Transverse colon (tissue), 4 donors: Measurements from ENCODE around the gene MYBL2. TPM values are rescaled to one million over a fixed set of nuclear protein-coding genes. Genes with fewer than 3 reads are reported as not detected.

Experiments
- DNase-seq: peaks from one replicate; pipeline ENCODE4 v3.0.0-alpha.2; 2019
- H3K27ac ChIP-seq, 4 donors: fragments of 200-600 bp; sonication (generic); 2 replicates each; pipeline ENCODE4 v1.5.1; 2016 to 2018; ENCODE audit warnings: inconsistent platforms in 4 of 4
- H3K27me3 ChIP-seq: fragments of 200-600 bp; sonication (generic); 2 replicates; pipeline ENCODE4 v1.5.1; 2017; ENCODE audit warnings: inconsistent platforms
- H3K36me3 ChIP-seq, 4 donors: fragments of 200-600 bp; sonication (generic); 2 replicates each; pipeline ENCODE4 v1.5.1; 2017 to 2019; ENCODE audit warnings: inconsistent platforms in 4 of 4
- H3K4me1 ChIP-seq, 4 donors: fragments of 200-600 bp; sonication (generic); 2 replicates each; pipeline ENCODE4 v1.5.1; 2017 to 2020; ENCODE audit warnings: inconsistent platforms in 4 of 4
- H3K4me3 ChIP-seq, 4 donors: fragments of 200-600 bp; sonication (generic); 1 replicate in 1 of 4; 2 replicates in 3 of 4; pipeline versions ENCODE4 v1.5.1 to v1.6.1; 2017 to 2019; ENCODE audit warnings: inconsistent platforms in 4 of 4
- H3K9me3 ChIP-seq, 2 donors: fragments of 200-600 bp; sonication (generic); 2 replicates each; pipeline ENCODE4 v1.5.1; 2017 to 2019; ENCODE audit warnings: inconsistent platforms in 2 of 2
- CTCF ChIP-seq, 5 experiments: fragments of 200-600 bp in 3 of 5; fragments of 450-650 bp in 2 of 5; sonication (generic) in 3 of 5; IDR thresholded peaks; 1 replicate in 2 of 5; 2 replicates in 3 of 5; pipeline ENCODE4 v1.5.1; 2016 to 2017; ENCODE audit warnings: antibody characterized with exemption in 5 of 5, inconsistent platforms in 3 of 5, mild to moderate bottlenecking in 2 of 5, moderate library complexity in 1 of 5
- EP300 ChIP-seq: sonication (generic); formaldehyde crosslinking; IDR thresholded peaks from one replicate; pipeline ENCODE4 v1.6.1; 2017; ENCODE audit warnings: antibody characterized with exemption, low read depth
- POLR2A ChIP-seq: fragments of 450-650 bp; IDR thresholded peaks from one replicate; pipeline ENCODE4 v1.6.1; 2016; ENCODE audit warnings: antibody characterized with exemption, mild to moderate bottlenecking, moderate library complexity
- POLR2AphosphoS5 ChIP-seq, 3 donors: sonication (generic); formaldehyde crosslinking; IDR thresholded peaks; one replicate each; pipeline ENCODE4 v1.6.1; 2016; ENCODE audit warnings: antibody characterized with exemption in 3 of 3
- WGBS, 2 donors: methylation state at CpG; one replicate each; pipeline ENCODE4 v1.1.5; 2018; ENCODE audit warnings: low coverage in 1 of 2; 5-methylcytosine and 5-hydroxymethylcytosine counted together
- in situ Hi-C, 4 donors: fragments of 200-750 bp; cut with MboI; loops; one replicate each; pipeline versions ENCODE4 v1.15.0 to v1.15.1; 2017; ENCODE audit warnings: low sequenced_read_pairs in 3 of 4, low pct_ligation_motif_present in 1 of 4, low pct_unique_long_range_greater_than_20kb in 1 of 4
- intact Hi-C: fragments of 100-400 bp; cut with DNase I; formaldehyde crosslinking; loops from one replicate; pipeline ENCODE4 v1.15.1; 2023; ENCODE audit warnings: low total_unique reads
- total RNA-seq, 4 donors: library from RNA; depleted of rRNA; stranded (reverse); fragments of >200 nt; gene quantifications; one replicate each; pipeline ENCODE4 v1.1.0, GENCODE V29; 2016

The MYBL2 gene
- total RNA-seq, 4 donors from 2014 or later = 1.1 to 134 (median 2.2) TPM

GRCh38 chr20:43686820-43687219, 19.9 kb downstream of the MYBL2 start:
- no peak overlapping the region for H3K4me3 ChIP-seq
- H3K36me3 ChIP-seq = no peaks in the 10 kb centered on the region
- H3K27me3 ChIP-seq = no peaks in the 10 kb centered on the region
- no peak overlapping the region for H3K27ac ChIP-seq
- no peaks in the 10 kb centered on the region for H3K9me3 ChIP-seq
- TF ChIP-seq POLR2AphosphoS5 (IDR thresholded peaks at IDR 0.05) = no peak
- TF ChIP-seq CTCF (IDR thresholded peaks at IDR 0.05) = no peak
- TF ChIP-seq EP300 = no peak
- TF ChIP-seq POLR2A = no peak
- intact Hi-C loops (no loop called here), in situ Hi-C loops (loop anchor here in 1 of 4 donors (10.0 to 25.0 kb wide), 2 partner anchors 152 to 250 kb away; no protein-coding TSS in a partner anchor)
- H3K4me1 ChIP-seq = no peaks in the 10 kb centered on the region
- WGBS, 2 donors = 96% methylated on average over 13 of the region's 13 CpGs; no CpG with 5 or more reads in 1 of the 2 donors
- DNase-seq = no peak

DNA sequence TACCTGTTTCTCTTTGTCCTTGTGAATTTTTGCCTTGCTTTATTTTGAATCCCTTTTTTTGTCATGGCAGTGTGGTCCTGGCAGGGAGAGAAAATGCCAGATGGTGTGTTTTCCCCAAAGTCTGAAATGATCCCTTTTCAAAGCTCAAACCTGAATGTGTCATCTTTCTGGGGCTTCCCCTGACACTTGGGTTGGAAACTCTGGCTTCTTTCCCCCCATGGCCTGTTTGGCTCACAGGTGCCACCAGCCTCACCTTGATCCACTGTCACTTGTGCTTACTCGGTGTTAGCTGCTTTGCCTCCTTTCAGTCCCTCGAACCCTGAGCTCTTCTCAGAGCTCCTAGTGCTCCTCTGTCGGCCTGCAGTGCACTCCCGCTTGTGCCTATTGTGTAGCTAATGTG, 22.3 kb downstream of the MYBL2 start:
- in situ Hi-C loops (loop anchor here in 1 of 4 donors (10.0 to 25.0 kb wide), 2 partner anchors 154 to 252 kb away; no protein-coding TSS in a partner anchor), intact Hi-C loops (no loop called here)
- Histone ChIP-seq H3K27me3 (no peaks in the 10 kb centered on the region), H3K4me1 (no peaks in the 10 kb centered on the region), H3K27ac (no peak overlapping the region), H3K36me3 (no peaks in the 10 kb centered on the region), H3K9me3 (no peaks in the 10 kb centered on the region), H3K4me3 (no peak overlapping the region)
- 89 to 95% methylated on average over 4 of the region's 4 CpGs for WGBS, 2 donors
- no peak for TF ChIP-seq POLR2AphosphoS5 (IDR thresholded peaks at IDR 0.05)
- no peak for TF ChIP-seq CTCF (IDR thresholded peaks at IDR 0.05)
- TF ChIP-seq POLR2A = no peak
- no peak for TF ChIP-seq EP300
- DNase-seq = no peak

DNA sequence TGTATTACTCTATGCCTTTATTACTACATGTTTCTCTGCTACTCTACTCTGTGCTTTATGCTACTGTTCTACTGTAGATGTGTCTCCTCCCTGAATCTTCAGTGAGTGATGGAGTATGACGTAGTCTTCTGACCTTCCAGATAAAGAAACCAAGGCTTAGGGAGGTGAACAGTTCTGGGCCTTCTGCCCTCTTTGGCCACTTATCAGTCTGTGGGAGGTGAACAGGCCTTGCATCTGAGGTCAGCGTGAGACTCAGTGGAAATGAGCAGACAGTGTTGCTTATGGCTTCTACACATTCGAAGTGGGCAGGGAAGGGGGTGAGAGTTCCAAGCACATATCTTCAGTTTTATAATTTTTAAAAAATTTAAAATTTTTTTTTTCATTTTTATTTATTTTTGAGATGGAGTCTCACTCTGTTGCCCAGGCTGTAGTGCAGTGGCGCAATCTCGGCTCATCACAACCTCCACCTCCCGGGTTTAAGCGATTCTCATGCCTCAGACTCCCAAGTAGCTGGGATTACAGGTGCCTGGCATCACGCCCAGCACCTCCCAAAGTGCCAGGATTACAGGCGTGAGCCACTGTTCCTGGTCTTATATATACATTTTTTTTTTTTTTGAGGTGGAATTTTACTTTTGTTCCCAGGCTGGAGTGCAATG, 24.2 kb downstream of the MYBL2 start:
- in situ Hi-C loops = loop anchor here in 3 of 4 donors (10.0 to 25.0 kb wide), 3 partner anchors 156 to 254 kb away; no protein-coding TSS in a partner anchor
- TF ChIP-seq EP300 (no peak), CTCF (IDR thresholded peaks at IDR 0.05) (no peak), POLR2A (no peak), POLR2AphosphoS5 (IDR thresholded peaks at IDR 0.05) (no peak)
- DNase-seq = no peak
- Histone ChIP-seq H3K36me3 (no peaks in the 10 kb centered on the region), H3K27me3 (no peaks in the 10 kb centered on the region), H3K4me3 (no peak overlapping the region), H3K9me3 (no peaks in the 10 kb centered on the region), H3K27ac (no peak overlapping the region), H3K4me1 (no peaks in the 10 kb centered on the region)
- intact Hi-C loops = no loop called here
- 92 to 97% methylated on average over 8 to 9 of the region's 9 CpGs for WGBS, 2 donors

GRCh38 chr20:43691928-43692524, 25.1 kb downstream of the MYBL2 start:
- DNase-seq = peak; percentile 79
- no peaks in the 10 kb centered on the region for H3K4me1 ChIP-seq
- WGBS, 2 donors = 79% methylated on average over 5 of the region's 5 CpGs; no CpG with 5 or more reads in 1 of the 2 donors
- intact Hi-C loops = no loop called here
- no peaks in the 10 kb centered on the region for H3K9me3 ChIP-seq
- no peak overlapping the region for H3K4me3 ChIP-seq
- no peak overlapping the region for H3K27ac ChIP-seq
- TF ChIP-seq EP300 (no peak), CTCF (IDR thresholded peaks at IDR 0.05) (peak; percentile 30 to 61 (median 57))
- no peaks in the 10 kb centered on the region for H3K27me3 ChIP-seq
- no peaks in the 10 kb centered on the region for H3K36me3 ChIP-seq
- in situ Hi-C loops = loop anchor here in 3 of 4 donors (10.0 to 25.0 kb wide), 3 partner anchors 157 to 255 kb away; no protein-coding TSS in a partner anchor
